Stimulated activated CD8-positive, alpha-beta memory T cell treated with anti-CD3 and anti-CD28 coated beads, Interleukin-12 subunit alpha, Interleukin-12 subunit beta, amount 100 ng/mL, for 24 hours (primary cell): ENCODE data around the gene OPN1SW.
A peak's percentile ranks its signal among the peaks of the same experiment; 100 is the strongest.

Experiments
- DNase-seq: peaks from one replicate; pipeline ENCODE4 v3.0.0-alpha.2; 2020; ENCODE audit errors: extremely low read depth

OPN1SW gene

DNA sequence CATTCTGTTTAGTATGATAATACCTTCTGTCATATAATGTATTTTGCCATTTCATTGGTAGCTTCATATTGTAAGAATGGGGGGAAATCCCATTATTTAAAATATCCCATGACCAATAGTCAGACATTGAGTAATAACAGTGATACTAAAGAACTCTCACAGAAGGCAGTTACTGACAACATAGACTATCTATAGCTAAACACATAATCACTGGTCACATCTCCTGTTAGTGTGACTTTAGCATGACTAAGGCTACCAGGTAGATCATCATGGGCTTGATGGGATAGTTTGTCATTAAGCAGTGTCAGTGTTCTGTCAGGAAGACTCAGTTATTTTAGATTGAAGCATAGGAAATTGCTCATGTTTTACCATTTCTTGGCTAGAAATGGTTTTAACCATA is 16.4 kb downstream of the OPN1SW start:
- no peak for DNase-seq

DNA sequence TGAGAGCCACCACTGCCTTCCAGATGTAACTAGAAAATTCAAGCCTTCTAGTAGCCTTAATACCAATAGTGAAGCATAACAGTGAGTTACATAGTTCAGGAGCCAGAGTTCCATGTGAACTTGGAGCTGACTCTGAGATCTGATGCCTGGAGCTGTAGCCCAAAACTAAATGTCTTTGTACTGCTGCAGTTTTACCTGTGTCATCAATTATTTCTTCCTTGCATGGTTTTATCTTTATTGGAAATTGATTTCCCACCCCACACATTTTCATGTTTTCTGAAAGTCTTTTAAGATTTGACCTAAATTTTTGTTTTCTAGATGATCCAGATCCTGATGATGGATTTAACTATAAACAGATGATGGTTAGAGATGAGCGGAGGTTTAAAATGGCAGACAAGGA is 17.0 kb downstream of the OPN1SW start:
- no peak for DNase-seq

DNA sequence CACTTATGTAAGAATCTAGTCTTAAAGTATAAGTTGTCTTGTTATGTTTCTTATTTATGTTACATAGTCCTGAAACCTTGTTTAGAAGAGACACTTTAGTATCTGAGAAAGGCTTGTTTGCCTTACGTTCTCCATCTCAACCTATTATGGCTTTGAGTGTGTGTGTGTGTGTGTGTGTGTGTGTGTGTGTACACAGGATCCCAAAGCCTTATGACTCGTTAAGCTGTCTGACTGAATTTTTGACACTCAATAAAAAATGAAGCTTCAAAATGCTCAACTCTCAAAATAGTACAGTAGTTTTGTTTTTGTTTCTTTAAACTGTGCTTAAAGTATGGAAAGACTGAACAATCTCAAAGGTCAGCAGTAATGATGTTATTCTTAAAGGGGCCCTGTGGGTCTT is 18.4 kb downstream of the OPN1SW start:
- no peak for DNase-seq

DNA sequence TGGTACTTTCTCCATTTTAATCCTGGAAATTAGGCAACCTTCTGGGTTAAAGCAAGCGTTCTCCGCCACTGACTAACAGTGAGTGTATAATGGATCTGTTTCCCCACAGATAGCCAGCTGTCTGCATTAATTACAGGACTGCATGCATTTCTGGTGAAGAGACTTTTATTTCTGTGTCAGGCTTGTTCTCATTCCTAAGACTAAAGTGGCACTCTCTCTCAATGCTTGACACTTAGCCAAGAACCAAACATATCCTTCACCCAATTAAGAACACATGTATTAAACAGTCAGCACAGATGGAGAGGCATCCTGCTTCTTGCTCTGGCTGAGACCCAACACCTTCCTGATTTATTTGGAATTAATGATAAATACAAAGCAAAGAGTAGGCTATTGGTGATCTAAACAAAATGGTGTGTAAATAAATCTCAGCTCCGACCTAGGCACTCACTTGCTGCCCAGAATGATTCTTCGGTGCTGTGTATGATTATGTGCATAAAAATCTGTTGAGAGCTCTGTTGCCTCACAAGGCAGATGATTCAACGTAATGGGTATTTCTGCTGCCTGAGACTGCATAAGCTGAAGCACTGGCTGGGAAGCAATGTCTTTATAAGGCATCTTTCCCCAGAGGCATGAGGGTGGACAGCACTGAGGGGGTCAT is 19.6 kb downstream of the OPN1SW start:
- no peak for DNase-seq

GRCh38 chr7:128755075-128755818 is 20.3 kb downstream of the OPN1SW start:
- DNase-seq = no peak

DNA sequence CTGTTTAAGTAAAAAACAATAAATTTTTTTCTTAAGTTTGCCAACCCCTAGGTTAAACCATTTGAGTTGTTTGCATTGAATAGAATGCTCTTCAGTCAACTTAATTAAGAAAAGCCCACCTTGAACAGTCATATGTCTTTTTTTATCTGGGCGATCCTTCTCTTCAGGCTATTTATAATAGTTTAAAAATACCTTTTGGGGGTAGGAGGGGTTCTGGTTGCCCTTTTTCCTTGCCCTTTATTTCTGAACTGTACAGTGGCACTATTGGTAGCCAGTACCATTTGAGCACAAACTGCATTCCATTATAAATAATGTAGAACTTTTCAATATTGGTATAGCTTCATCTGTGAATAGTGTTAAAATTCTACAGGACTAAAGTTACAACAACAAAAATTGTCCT is 23.3 kb downstream of the OPN1SW start:
- DNase-seq = no peak

GRCh38 chr7:128747327-128748079 is 28.1 kb downstream of the OPN1SW start:
- DNase-seq = no peak

DNA sequence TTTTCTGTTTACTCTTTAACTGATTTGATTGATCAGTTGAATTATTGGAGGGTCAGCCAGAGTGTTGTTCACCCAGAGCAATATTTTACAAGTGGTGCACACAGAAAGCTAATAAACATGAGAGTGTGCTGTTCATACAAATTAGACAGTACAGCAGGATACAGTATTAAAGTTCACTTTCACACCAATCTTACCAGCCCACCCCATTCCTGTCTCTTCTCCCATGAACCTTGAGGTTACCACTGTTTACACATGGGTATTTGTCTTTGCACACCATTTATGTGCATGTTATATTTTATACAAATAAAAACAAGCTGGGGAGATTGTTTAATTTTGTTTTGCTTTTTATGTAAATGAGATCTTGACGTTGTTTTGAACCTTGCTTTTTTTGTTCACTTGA is 29.9 kb downstream of the OPN1SW start:
- DNase-seq = no peak

DNA sequence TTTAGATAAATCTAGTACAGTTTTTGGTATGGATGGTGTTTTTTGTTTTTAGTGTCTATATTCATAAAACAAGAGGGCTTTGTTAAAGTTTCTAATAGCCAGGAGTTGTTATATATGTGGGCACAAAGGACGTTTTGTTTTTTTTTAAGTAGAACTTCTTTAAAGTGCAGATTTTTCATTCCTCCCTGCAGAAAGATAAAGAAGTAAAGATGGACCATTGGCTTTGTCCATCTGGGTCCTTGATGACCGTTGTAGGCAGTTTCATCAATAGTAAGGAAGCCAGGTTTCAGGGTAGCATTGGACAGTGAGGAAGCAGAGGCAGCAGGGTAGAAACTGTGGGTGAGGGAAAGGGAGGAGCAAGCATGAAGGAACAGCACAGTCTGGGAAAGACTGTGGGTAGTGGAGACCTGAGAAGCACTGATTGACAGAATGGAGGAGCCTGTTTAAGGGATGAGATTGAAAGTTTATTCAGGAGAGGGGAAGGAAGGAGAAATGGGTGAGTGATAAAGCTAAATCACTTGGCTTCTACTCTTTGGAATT is 31.2 kb downstream of the OPN1SW start:
- DNase-seq = no peak

DNA sequence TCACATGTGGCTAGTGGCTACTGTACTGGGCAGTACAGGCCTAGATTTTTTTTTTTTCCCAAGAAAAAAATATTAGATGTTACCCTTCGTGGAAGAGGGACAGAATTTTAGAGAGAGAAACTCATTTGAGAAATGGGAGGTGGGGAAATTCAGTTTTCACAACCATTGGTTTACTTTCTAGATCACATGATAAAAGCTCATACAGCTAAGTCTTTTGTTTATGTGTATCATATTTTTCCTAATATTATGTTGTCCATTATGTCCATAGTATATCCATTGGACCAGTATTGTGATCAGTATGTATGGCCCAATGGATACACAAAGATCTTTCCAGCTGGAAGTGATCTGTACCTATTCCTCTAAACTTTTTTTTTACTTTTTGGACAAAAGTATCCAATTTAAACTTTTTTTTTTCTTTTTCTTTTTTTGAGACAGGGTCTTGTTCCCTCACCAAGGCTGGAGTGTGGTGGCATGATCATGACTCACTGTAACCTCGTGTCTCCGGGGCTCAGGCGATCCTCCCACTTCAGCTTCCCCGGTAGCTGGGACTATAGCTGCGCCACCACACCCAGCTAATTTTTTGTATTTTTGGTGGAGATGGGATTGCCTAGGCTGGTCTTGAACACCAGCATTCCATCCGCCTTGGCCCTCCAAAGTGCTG is 32.4 kb downstream of the OPN1SW start:
- no peak for DNase-seq

DNA sequence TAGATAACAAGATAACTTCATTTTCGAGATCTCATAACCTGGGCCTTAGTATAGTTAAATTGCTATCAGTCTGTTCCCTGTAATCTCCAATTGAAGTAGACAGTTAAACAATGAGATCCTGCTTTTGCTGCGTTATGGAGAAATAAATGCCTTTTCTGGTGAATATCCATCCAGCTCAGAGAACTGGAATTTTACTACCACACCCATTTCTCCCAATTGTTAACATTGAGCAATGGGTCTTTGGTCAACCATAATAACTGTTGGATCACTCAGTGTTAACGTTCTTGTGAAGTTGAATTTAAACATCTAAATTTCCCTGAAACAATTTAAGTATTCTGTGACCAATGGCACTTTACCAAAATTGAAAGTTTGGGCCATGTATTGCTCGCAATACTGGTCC is 33.4 kb downstream of the OPN1SW start:
- DNase-seq = no peak

DNA sequence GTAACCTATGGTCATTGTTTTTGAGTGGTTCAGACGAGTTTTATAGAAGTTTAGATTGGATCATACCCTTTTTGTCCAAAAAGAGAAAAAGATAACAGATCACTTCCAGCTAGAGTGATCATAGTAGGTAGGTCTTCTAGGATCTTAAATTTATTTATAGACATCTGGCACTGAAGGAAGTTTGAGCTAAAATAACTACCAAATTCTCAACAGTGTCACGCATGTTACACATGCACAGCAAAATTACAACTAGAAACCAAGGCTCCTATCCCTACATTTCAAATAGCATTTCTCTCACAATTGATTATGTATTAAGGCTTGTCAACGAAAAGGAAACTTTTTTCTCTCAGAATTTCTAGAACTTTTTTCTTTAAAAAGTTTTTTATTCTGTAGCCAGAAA is 34.1 kb downstream of the OPN1SW start:
- DNase-seq = no peak

DNA sequence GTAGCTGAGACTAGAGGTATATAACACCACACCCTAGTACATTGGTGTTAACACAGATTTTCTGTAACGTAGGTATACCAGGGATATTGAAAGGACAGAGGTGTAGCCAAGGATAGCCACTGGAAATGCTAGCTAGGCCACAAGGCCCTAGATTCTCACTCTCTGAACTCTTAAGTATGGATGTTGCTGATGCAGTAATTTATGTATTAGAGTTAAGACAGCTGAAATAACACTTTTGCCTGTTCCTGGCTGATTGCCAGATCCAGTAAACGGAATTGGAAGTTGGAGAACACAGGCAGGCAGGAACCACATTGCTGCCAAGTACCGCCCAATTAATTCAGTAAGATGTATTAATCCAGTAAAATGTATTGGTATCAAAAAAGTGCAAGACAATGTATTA is 34.6 kb downstream of the OPN1SW start:
- DNase-seq = no peak

- no peak for DNase-seq
Observed at GRCh38 chr7:128739990-128740682, 35.5 kb downstream of the OPN1SW start.

- DNase-seq = peak; percentile 84
Observed at GRCh38 chr7:128739048-128739962, 36.3 kb downstream of the OPN1SW start, which contains the start of gene CALU. Gene CALU, plus strand, starts transcription at chr7:128739359. Its CDS starts 9,225 bp downstream, at chr7:128748584.

- DNase-seq = no peak
Observed at GRCh38 chr7:128738570-128739047, 37.0 kb downstream of the OPN1SW start.

- no peak for DNase-seq
Observed at GRCh38 chr7:128737867-128738385, 37.7 kb downstream of the OPN1SW start.

DNA sequence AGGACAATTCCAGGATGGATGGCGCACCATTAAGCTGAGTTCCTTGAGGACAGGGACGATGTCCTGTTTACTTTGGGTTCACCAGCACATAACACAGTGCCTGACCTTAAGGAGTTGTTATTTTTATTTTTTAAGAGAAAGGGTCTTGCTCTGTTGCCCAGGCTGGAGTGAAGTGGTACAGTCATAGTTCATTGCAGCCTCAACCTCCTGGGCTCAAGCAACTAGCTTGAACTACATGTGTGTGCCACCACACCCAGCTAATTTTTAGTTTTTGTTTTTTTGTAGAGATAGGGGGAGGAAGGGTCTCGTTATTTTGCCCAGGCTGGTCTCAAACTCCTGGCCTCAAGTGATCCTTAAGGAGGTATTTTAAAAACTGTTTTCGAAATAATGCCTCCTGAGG is 38.2 kb downstream of the OPN1SW start:
- no peak for DNase-seq

DNA sequence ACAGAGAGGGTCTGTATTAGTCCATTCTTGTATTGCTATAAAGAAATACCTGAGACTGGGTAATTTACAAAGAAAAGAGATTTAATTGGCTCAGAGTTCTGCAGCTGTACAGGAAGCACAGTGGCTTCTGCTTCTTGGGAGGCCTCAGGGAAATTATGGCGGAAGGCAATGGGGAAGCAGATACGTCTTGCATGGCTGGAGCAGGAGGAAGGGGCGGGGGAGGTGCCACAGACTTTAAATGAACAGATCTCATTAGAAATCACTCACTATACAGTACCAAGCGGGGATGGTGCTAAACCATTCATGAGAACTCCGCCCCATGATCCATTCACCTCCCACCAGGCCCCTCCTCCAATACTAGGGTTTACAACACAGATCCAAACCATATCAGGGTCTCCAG is 40.2 kb downstream of the OPN1SW start:
- DNase-seq = no peak

- DNase-seq = no peak
Observed at GRCh38 chr7:128734890-128735289, 40.7 kb downstream of the OPN1SW start.
